GM12878 (cell line): ENCODE measurements around the gene FOXN4. TPM values are rescaled to one million over a fixed set of nuclear protein-coding genes. Genes with fewer than 3 reads are reported as not detected.

ENCODE experiments used
- ATAC-seq: fragments of 200-7000 bp; cut with Tn5 transposase; 3 replicates; pipeline ENCODE4 v1.9.1; 2020; ENCODE audit warnings: mild to moderate bottlenecking, moderate library complexity
- BruUV-seq: library from RNA; stranded (reverse); fragments of 400-500 nt; replicated peaks from 2 replicates; lab custom pipeline; 2021; lab: Mats Ljungman, UMichigan
- CTCF ChIA-PET: fragments of 300-600 bp; sonication (Branson Sonifier 250); formaldehyde crosslinking; extraction: SDS; loops from one replicate; lab custom pipeline; 2021; ENCODE audit warnings: inconsistent platforms; lab: Yijun Ruan, JAX
- POLR2A ChIA-PET: fragments of 350-600 bp; formaldehyde crosslinking; extraction: SDS; loops from one replicate; lab custom pipeline; 2021; ENCODE audit warnings: inconsistent platforms; lab: Charles Lee
- RAD21 ChIA-PET: fragments of 300-600 bp; sonication (Branson Sonifier 250); formaldehyde crosslinking; loops from one replicate; lab custom pipeline; 2023; ENCODE audit warnings: antibody characterized with exemption; ENCODE audit not compliant: unreplicated experiment; lab: Charles Lee
- SMC1A ChIA-PET: fragments of 300-600 bp; sonication (Branson Sonifier 250); formaldehyde crosslinking; loops from one replicate; lab custom pipeline; 2023; ENCODE audit not compliant: unreplicated experiment, uncharacterized antibody; lab: Charles Lee
- DNase-seq: peaks from one replicate; pipeline ENCODE4 v3.0.0-alpha.2; 2011; ENCODE audit warnings: low read depth, low spot score
- FAIRE-seq: peaks from 3 replicates; lab custom pipeline; 2011; peaks lifted over from hg19 to GRCh38; lab: Jason Lieb, UNC
- H2AFZ ChIP-seq: 2 replicates; pipeline ENCODE4 v1.6.0; 2011; ENCODE audit warnings: low read depth, low read length, control low read depth; ENCODE audit not compliant: control insufficient read depth
- H3K27ac ChIP-seq: 2 replicates; pipeline ENCODE4 v1.5.1; 2011; ENCODE audit warnings: control low read depth; ENCODE audit not compliant: control insufficient read depth, insufficient read depth
- H3K27me3 ChIP-seq, 2 experiments: replicated peaks in 1 of 2; 2 replicates each; pipeline versions ENCODE4 v1.6.0 to v1.6.1; 2011; ENCODE audit warnings: low read length in 1 of 2; ENCODE audit not compliant: control insufficient read depth in 2 of 2, insufficient read depth in 2 of 2
- H3K36me3 ChIP-seq, 2 experiments: 2 replicates each; pipeline ENCODE4 v1.5.1; 2011; ENCODE audit warnings: low read length in 1 of 2; ENCODE audit not compliant: control insufficient read depth in 2 of 2, insufficient read depth in 2 of 2
- H3K4me1 ChIP-seq: 2 replicates; pipeline ENCODE4 v1.6.1; 2011; ENCODE audit warnings: mild to moderate bottlenecking, low read length, moderate library complexity, mixed read lengths; ENCODE audit not compliant: control insufficient read depth, insufficient read depth
- H3K4me2 ChIP-seq: 2 replicates; pipeline ENCODE4 v1.6.0; 2011; ENCODE audit warnings: control low read depth; ENCODE audit not compliant: control insufficient read depth, insufficient read depth
- H3K4me3 ChIP-seq: fragments of 200-600 bp; sonication (generic); 2 replicates; pipeline ENCODE4 v1.5.1; 2016
- H3K79me2 ChIP-seq: 2 replicates; pipeline ENCODE4 v1.6.0; 2011; ENCODE audit warnings: low read length; ENCODE audit not compliant: control insufficient read depth, insufficient read depth
- H3K9ac ChIP-seq: 2 replicates; pipeline ENCODE4 v1.8.0; 2011; ENCODE audit warnings: low read length, control low read depth, mixed read lengths; ENCODE audit not compliant: control insufficient read depth, insufficient read depth
- H3K9me3 ChIP-seq: replicated peaks from 3 replicates; pipeline ENCODE4 v1.5.1; 2011; ENCODE audit warnings: mild to moderate bottlenecking, low read length; ENCODE audit not compliant: control insufficient read depth, insufficient read depth
- H4K20me1 ChIP-seq: 2 replicates; pipeline ENCODE4 v1.6.0; 2011; ENCODE audit not compliant: control insufficient read depth, insufficient read depth
- BCLAF1 ChIP-seq: fragments of 450-650 bp; IDR thresholded peaks from 2 replicates; pipeline ENCODE4 v1.6.1; 2017; ENCODE audit warnings: antibody characterized with exemption, mild to moderate bottlenecking, moderate library complexity
- E4F1 ChIP-seq: fragments of 450-650 bp; IDR thresholded peaks from 2 replicates; pipeline ENCODE4 v1.6.1; 2018; ENCODE audit warnings: borderline replicate concordance, mild to moderate bottlenecking; ENCODE audit not compliant: partially characterized antibody
- HDAC6 ChIP-seq: fragments of 200-600 bp; sonication (generic); IDR thresholded peaks from one replicate; pipeline ENCODE4 v1.8.0; 2017; ENCODE audit warnings: antibody characterized with exemption; ENCODE audit not compliant: unreplicated experiment
- NR2C1 ChIP-seq: fragments of 450-650 bp; IDR thresholded peaks from 2 replicates; pipeline ENCODE4 v1.6.1; 2017; ENCODE audit warnings: antibody characterized with exemption, mild to moderate bottlenecking, moderate library complexity
- NRF1 ChIP-seq: conservative IDR thresholded peaks from 2 replicates; pipeline ENCODE4 v1.6.1; 2011; ENCODE audit warnings: mild to moderate bottlenecking, low read depth, low read length, improper control_type of control experiment
- SPI1 ChIP-seq: IDR thresholded peaks from 2 replicates; pipeline ENCODE4 v1.6.1; 2011; ENCODE audit warnings: low read depth, mild to moderate bottlenecking, low read length, moderate library complexity, borderline replicate concordance; ENCODE audit not compliant: insufficient read depth
- USF1 ChIP-seq: IDR thresholded peaks from 2 replicates; pipeline ENCODE4 v1.6.1; 2011; ENCODE audit warnings: borderline replicate concordance, low read depth, mild to moderate bottlenecking, moderate library complexity, mixed read lengths, low read length; ENCODE audit not compliant: insufficient read depth; ENCODE audit errors: extremely low read length
- YY1 ChIP-seq: IDR thresholded peaks from 2 replicates; pipeline ENCODE4 v1.6.1; 2011; ENCODE audit warnings: low read depth, mild to moderate bottlenecking, low read length
- ZNF24 ChIP-seq: fragments of 450-650 bp; IDR thresholded peaks from 2 replicates; pipeline ENCODE4 v1.6.1; 2017; ENCODE audit warnings: antibody characterized with exemption, mild to moderate bottlenecking
- WGBS: methylation state at CpG from one replicate; pipeline ENCODE4 v1.1.6; 2016; ENCODE audit warnings: low lambda C conversion rate; ENCODE audit not compliant: insufficient replicate concordance, insufficient coverage; ENCODE audit errors: missing lambda C conversion rate; 5-methylcytosine and 5-hydroxymethylcytosine counted together
- in situ Hi-C: fragments of 300-500 bp; cut with MboI; formaldehyde crosslinking; loops from 9 replicates; pipeline ENCODE4 v1.14.3; 2018; ENCODE audit warnings: mixed read lengths
- intact Hi-C: fragments of 100-400 bp; cut with micrococcal nuclease; formaldehyde crosslinking; loops from one replicate; pipeline ENCODE4 v1.14.2; 2022; ENCODE audit not compliant: unreplicated experiment
- polyA plus RNA-seq, 11 experiments: library from polyadenylated mRNA; depleted of rRNA in 4 of 11; unstranded in 6 of 11; stranded (reverse) in 5 of 11; fragments of >200 nt; fragmentation: Nextera tagmentation in 4 of 11; fragmentation: Illumina TruSeq in 1 of 11; extraction: Ambion mirVana in 4 of 11; extraction: Trizol in 1 of 11; gene quantifications; 1 replicate in 1 of 11; 2 replicates in 10 of 11; pipeline versions ENCODE4 v1.2.1 to v1.2.3, GENCODE V29; 2011 to 2016; ENCODE audit warnings: inconsistent platforms in 2 of 11, missing spikeins in 2 of 11, low read depth in 1 of 11
- total RNA-seq, 4 experiments: library from RNA; depleted of rRNA in 3 of 4; stranded (reverse); fragments of >200 nt in 3 of 4; fragmentation: Illumina TruSeq in 1 of 4; extraction: Trizol in 1 of 4; gene quantifications; 2 replicates each; pipeline versions ENCODE4 v1.2.1 to v1.2.3, GENCODE V29; 2013 to 2021

The FOXN4 gene
- total and polyA plus RNA-seq, 10 of the 15 experiments (the other 5 are each of a cell fraction or from before 2014, with no cell fraction given), result not detected

- Histone ChIP-seq H4K20me1 (no peaks in the 10 kb centered on the region), H3K4me2 (no peak overlapping the region), H2AFZ (no peak overlapping the region), H3K9ac (no peak overlapping the region), H3K9me3 (no peaks in the 10 kb centered on the region), H3K27ac (no peak overlapping the region), H3K79me2 (no peaks in the 10 kb centered on the region), H3K27me3 (no peaks in the 10 kb centered on the region), H3K4me3 (no peak overlapping the region), H3K4me1 (no peaks in the 10 kb centered on the region; the same call in 1 of the 2 replicates), H3K36me3 (no peaks in the 10 kb centered on the region)
- 19% methylated on average over 2 of the region's 2 CpGs for WGBS
- intact Hi-C loops (no loop called here), in situ Hi-C loops (no loop called here)
- DNase-seq, result no peak
- SMC1A ChIA-PET, result interaction anchor here (1.1 kb wide), 1 partner anchor 72 kb away, joined by 3 read pairs; no protein-coding TSS in a partner anchor
- POLR2A ChIA-PET, result no interaction called here
- no peak for FAIRE-seq
- no TSS peak for BruUV-seq
- RAD21 ChIA-PET, result no interaction called here
- no peak for ATAC-seq
- CTCF ChIA-PET, result interaction anchor here (1.1 to 1.4 kb wide), 2 partner anchors 37 to 93 kb away, joined by 3 read pairs; no protein-coding TSS in a partner anchor
- TF ChIP-seq NR2C1, result no peak
- no peak for TF ChIP-seq NRF1
- no peak for TF ChIP-seq HDAC6
- TF ChIP-seq BCLAF1, result no peak
- TF ChIP-seq YY1, result no peak
- no peak for TF ChIP-seq ZNF24
- no peak for TF ChIP-seq USF1
- TF ChIP-seq E4F1, result no peak
- TF ChIP-seq SPI1, result no peak
Observed at GRCh38 chr12:109357032-109357431, 47.9 kb upstream of the FOXN4 start.
